ENCODE measurements around the gene THAP10. TPM values are rescaled to one million over a fixed set of nuclear protein-coding genes. Genes with fewer than 3 reads are reported as not detected.
"Not testable (repeated sequence)": the region's sequence is repeated elsewhere in the genome, so short reads cannot be mapped to it uniquely, and the experiment has no call there.

THAP10 gene
- total RNA-seq, 1 donor from 2014 or later = 1.5 TPM

DNA sequence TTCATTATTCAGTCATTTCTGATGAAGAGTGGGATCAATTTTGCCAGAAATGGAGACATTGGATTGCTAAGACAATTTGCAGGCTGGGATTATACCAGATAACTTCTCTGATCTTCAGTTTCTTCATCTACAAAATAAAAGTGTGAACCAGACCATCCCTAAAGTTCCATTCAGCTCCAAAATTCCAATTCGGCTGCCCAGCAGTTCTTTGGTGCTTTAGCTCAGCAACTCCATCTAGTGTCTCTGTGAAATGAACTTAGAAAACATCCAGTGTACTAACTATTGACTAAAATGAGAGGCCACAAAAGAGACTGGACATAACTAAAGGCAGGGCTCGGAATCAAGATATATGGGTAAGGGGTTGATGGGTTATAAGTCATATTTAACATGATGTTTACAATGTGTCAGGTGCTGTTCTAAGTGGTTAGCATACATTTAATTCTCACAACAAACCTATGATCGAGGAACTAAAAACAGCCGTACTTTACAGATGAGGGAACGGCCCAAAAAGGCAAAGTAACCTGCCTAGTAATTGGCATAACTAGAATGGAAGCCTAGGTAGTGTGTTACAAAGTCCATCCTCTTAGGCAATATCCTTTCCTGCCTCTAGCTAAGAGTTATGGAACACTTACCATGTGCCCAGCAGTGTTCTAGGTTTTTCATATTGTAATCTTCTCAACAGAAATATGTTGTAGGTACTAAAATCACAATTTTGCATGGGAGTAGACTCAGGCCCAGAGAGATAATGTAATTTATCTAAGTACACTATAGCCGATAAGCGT lies 17.0 kb downstream of the THAP10 start:
- TF ChIP-seq, protein P1, sequence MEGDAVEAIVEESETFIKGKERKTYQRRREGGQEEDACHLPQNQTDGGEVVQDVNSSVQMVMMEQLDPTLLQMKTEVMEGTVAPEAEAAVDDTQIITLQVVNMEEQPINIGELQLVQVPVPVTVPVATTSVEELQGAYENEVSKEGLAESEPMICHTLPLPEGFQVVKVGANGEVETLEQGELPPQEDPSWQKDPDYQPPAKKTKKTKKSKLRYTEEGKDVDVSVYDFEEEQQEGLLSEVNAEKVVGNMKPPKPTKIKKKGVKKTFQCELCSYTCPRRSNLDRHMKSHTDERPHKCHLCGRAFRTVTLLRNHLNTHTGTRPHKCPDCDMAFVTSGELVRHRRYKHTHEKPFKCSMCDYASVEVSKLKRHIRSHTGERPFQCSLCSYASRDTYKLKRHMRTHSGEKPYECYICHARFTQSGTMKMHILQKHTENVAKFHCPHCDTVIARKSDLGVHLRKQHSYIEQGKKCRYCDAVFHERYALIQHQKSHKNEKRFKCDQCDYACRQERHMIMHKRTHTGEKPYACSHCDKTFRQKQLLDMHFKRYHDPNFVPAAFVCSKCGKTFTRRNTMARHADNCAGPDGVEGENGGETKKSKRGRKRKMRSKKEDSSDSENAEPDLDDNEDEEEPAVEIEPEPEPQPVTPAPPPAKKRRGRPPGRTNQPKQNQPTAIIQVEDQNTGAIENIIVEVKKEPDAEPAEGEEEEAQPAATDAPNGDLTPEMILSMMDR (IDR thresholded peaks at IDR 0.05) = peak; percentile 45
- no peak for ATAC-seq
- intact Hi-C loops (cut with DNase I) = no loop called here
- Histone ChIP-seq H3K4me1 (no peaks in the 10 kb centered on the region), H3K36me3 (no peaks in the 10 kb centered on the region), H3K4me3 (no peak overlapping the region), H3K27ac (no peak overlapping the region), H3K27me3 (no peaks in the 10 kb centered on the region), H3K9me3 (no peaks in the 10 kb centered on the region)
- DNase-seq = no peak

DNA sequence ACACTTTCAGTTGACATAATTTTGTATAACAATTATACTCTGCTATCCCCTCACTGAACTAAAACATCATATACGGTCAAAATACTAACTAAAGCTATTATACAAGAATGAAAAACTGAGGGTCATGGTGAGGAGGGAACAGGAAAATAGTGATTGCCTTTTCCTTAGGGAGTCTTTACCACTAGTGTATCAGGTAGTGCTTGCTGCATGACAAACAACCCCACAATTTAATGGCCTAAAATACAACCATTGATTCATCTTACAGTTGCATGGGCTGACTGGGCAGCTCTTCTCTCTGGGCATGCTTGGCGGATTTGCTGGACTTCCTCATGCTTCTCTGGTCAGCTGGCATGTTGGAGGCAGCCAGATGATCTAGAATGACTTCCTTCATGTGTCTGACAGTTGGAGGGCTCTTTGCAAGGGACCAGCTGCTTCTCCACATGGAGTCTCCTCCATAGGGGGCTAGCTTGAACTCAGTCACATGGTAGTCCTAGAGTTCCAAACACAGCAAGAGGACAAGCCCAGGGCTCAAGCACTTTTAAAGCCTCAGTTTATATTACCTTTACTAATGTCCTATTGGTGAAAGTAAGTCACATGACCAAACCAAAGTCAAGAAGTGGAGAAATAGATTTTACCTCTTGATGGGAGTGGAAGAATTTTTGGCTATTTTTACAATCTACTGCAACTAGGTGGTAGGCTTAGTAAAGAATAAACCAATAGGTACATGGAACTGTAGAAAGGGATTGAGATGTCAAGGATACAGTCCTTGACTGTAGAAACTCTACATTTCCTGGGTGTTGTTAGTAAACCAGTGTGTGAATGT lies 18.8 kb downstream of the THAP10 start:
- H3K27ac ChIP-seq = no peak overlapping the region
- no peak for ATAC-seq
- intact Hi-C loops (cut with DNase I) = no loop called here
- no peaks in the 10 kb centered on the region for H3K9me3 ChIP-seq
- no peaks in the 10 kb centered on the region for H3K27me3 ChIP-seq
- no peaks in the 10 kb centered on the region for H3K36me3 ChIP-seq
- no peak for DNase-seq
- TF ChIP-seq, protein P1 (IDR thresholded peaks at IDR 0.05) = no peak
- no peaks in the 10 kb centered on the region for H3K4me1 ChIP-seq
- H3K4me3 ChIP-seq = no peak overlapping the region

DNA sequence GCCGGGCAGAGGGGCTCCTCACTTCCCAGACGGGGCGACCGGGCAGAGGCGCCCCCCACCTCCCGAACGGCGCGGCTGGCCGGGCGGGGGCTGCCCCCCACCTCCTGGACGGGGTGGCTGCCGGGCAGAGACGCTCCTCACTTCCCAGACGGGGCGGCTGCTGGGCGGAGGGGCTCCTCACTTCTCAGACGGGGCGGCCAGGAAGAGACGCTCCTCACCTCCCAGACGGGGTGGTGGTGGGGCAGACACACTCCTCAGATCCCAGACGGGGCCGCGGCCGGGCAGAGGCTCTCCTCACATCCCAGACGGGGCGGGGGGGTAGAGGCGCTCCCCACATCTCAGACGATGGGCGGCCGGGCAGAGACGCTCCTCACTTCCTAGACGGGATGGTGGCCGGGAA lies 20.7 kb downstream of the THAP10 start:
- DNase-seq; H3K27me3 ChIP-seq; H3K9me3 ChIP-seq; H3K4me3 ChIP-seq; ATAC-seq; intact Hi-C loops (cut with DNase I); H3K4me1 ChIP-seq; H3K27ac ChIP-seq; H3K36me3 ChIP-seq: not testable (repeated sequence)

DNA sequence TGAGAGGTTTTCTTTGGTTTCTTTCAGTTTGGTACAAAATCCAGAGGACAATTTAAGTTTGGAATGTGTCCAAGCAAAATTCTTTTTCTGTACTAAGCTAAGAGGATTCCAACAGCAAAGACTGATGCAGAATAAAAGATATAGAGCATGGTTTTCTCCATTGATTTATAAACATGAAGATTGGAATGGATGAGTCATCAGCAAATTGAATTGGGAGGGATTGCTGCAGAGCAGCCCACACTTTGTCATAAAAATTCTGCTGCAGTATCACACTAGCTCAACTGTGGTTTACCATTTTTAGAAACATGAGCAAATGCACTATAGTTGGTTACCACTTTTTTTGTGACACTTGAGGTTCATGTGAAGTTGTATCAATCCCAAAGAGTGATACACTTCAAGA lies 22.2 kb downstream of the THAP10 start:
- H3K27ac ChIP-seq = no peak overlapping the region
- H3K4me1 ChIP-seq = peaks cover 5% of the 10 kb centered on the region
- no peak for ATAC-seq
- H3K36me3 ChIP-seq = no peaks in the 10 kb centered on the region
- intact Hi-C loops (cut with DNase I) = no loop called here
- DNase-seq = no peak
- H3K9me3 ChIP-seq = no peaks in the 10 kb centered on the region
- TF ChIP-seq, protein P1 (IDR thresholded peaks at IDR 0.05) = no peak
- no peaks in the 10 kb centered on the region for H3K27me3 ChIP-seq
- H3K4me3 ChIP-seq = no peak overlapping the region

DNA sequence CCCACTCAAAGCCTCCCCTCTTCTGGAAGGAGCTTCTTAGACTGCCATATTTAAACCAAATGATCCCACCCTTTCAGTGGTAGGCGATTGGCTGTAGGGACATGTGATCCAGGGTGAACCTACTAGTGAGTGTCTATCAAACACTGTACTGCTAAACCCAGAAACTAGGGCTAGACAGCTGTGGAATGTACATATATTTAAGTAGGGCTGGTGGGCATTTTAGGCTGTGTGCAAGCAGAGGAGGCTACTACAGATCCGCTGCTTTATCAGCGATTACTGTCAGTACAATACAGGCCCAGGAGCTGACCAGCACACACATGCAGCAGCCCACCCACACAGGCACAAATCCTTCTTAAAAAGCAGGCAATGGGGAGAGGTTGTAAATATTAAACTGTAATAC lies 22.9 kb downstream of the THAP10 start:
- TF ChIP-seq, protein P1 (IDR thresholded peaks at IDR 0.05) = no peak
- no peak for DNase-seq

DNA sequence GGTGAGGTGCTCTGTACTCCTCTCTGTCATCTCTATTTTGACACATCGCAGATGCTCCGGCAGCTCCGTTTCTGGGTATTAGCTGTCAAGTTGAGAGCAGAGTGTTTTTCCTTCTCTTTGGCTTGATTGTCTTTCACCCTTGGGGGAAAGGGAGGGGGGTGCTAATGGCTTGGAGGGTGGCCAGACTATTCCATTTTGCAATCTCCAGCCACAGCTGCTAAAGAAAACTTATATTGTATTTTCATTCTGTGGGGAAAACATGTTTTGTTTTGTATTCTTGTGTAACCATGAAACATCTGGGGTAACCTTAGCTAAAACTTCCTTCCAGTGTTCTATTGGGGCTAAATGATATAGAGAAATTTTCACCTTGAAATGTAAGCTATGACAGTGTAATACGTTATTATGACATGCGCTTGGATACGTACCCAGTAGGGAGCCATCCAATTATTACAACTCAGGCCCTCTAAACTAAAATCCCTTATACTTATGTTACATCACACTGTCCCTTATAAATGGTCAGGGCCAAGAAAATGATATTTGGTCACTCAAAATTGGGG lies 24.2 kb downstream of the THAP10 start:
- Histone ChIP-seq H3K9me3 (no peaks in the 10 kb centered on the region), H3K4me1 (peaks cover 5% of the 10 kb centered on the region), H3K27me3 (no peaks in the 10 kb centered on the region), H3K27ac (peak overlapping the region; percentile 25), H3K4me3 (no peak overlapping the region), H3K36me3 (no peaks in the 10 kb centered on the region)
- TF ChIP-seq, protein P1 (IDR thresholded peaks at IDR 0.05) = no peak
- intact Hi-C loops (cut with DNase I) = no loop called here
- DNase-seq (no peak), ATAC-seq (no peak)

More for the DNA sequence above, 22.9 kb downstream of the THAP10 start:
- no peaks in the 10 kb centered on the region for H3K9me3 ChIP-seq
- H3K27ac ChIP-seq = no peak overlapping the region
- H3K4me3 ChIP-seq = no peak overlapping the region
- intact Hi-C loops (cut with DNase I) = no loop called here
- ATAC-seq = no peak
- no peaks in the 10 kb centered on the region for H3K27me3 ChIP-seq
- H3K4me1 ChIP-seq = peaks cover 5% of the 10 kb centered on the region
- H3K36me3 ChIP-seq = no peaks in the 10 kb centered on the region

Measured in upper lobe of right lung (tissue), 1 donor.